Dermis blood vessel endothelial cell (primary cell): ENCODE results near the gene NRG2. TPM values are rescaled to one million over a fixed set of nuclear protein-coding genes. Genes with fewer than 3 reads are reported as not detected.

Experiments used
- DNase-seq: peaks from one replicate; pipeline ENCODE4 v3.0.0; 2010
- total RNA-seq: library from RNA; depleted of rRNA; stranded (reverse); fragments of >200 nt; gene quantifications from 2 replicates; pipeline ENCODE4 v1.2.3, GENCODE V29; 2014

The NRG2 gene
- total RNA-seq, 1 donor from 2014 or later = 0.51 TPM

DNA sequence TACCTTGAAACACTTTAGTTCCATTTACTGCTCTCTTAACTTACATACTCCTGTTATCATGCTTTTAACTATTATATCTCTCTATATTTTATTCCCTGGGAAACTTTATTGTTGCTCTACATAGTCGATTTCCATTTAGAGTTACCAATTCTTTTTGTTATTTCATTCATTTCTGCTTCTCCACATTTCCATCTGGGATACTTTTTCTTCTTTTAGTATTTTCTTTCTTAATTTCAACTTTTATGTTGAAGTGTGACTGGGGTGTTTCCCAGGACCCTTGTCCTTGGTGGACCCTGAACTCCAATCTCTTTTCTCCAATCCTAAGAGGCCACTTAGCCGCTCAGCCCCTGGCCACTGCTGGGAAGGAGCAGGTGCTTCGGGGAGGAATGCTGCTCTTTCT is 211.5 kb downstream of the NRG2 start:
- DNase-seq = no peak

DNA sequence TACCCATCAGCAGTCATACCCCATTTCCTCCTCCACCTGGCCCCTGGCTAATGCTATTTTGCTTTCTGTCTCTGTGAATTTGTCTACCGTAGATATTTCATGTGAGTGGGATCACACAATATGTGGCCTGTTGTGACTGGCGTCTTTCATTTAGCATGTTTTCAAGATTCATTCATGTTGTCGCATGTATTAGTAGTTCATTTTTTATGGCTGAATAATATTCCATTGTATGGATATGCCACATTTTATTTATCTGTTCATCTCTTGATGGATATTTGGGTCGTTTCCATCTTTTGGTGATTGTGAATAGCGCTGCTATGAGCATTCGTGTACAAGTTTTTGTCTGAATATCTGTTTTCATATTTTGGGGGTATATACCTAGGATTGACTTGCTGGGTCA is 213.6 kb downstream of the NRG2 start:
- no peak for DNase-seq

DNA sequence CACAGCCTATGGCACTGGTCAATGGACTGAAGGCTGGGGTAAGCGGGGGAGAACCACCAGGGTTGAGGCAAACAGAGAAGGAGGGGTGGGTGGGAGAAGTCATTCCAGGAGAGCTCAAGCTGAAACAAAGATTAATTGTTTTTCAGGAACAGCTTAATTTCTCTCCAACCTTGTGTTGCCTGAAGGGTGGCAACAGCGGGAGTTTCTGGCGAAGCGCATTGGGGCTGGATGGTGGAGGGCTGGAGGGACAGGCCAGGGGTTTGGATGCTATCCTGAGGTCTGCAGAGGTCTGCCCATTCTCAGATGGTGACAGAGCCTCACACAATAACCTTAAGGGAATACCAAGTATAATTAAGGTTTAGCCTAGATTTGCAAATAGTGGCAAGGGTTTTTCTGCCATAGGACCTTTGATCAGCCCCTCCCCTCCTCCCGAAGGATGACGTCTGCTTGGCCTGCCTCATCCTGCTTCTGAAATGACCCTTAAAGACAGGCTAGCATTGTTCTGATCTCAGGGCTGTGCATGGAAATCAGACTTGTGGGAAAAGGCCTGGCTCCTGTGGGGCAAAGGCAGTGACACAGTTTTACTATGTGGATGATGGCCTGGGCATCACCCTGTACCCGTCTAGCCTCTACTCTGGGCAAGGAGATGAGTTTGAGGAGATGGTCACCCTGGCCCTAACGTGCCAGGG is 214.7 kb downstream of the NRG2 start:
- no peak for DNase-seq

- DNase-seq = no peak
Observed at GRCh38 chr5:139825690-139826089, 217.4 kb downstream of the NRG2 start.

DNA sequence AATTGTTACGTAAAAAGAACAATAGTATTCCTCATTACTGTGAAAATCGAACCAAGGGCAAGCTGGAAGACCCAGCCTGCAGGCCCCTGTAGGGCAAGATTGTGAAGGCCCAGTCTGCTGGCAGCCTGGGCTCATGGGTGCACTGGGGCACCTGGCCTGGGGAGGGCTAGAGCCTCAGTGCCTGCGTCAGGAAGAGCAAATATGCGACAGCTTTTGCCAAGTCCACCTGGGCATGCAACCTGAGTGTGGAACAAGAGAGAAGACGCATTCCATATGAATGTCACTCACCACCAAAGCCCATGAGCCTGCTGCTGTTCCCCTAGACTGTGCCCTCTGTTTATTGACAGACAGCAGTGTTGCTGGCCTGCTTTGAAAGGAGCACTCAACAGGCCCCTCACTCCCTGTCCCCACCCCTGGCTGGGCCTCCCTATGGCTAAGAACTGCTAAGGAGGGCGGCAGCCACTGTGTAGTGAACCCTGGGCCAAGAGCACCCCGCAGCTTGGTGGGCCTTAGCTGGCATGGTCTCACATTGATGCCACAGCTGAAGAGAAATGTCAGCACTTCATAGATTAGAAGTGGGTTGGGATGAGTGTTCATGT is 219.2 kb downstream of the NRG2 start:
- DNase-seq = no peak

DNA sequence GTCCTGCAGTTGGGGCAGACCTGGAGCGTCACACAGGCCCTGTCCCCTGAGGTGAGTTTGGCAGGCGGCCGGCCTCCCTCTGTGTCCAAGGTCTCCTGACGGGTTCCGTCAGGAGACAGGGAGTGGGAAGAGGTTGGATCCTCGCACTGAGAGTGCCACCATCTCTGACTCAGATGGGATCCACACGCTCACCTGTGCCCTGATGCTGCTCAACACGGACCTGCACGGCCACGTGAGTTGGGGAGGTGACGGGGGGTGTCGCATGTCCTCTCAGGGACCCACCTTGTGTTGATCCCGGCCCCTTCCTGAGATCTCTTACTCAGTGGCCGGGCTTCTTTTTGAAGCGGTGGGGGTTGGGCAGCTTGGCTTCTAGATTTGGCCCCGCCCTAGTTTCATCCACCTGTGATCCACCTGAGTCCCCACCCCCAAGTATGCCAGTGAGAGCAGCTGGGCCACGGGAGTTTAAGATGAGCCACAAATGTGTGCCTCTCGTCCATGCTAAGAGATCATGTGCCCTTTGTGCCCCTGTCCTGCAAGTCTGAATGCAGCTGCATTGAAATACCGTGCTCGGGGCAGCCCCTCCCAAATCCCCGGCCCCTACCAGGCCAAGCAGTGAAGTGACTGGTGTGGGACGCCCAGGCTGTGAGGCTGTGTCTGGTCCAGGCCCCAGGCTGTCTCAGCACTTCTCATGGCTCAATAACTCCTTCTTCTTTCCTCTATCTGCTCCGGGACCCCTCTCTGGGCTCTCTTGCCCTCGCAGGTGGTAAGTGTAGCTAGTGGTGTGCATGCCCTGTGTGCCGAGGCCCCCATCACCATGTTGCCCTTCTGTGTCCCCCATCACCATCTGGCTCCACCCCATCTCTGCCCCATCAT is 220.3 kb downstream of the NRG2 start:
- no peak for DNase-seq

- no peak for DNase-seq
Observed at GRCh38 chr5:139821806-139822552, 221.1 kb downstream of the NRG2 start.

GRCh38 chr5:139820606-139821005 is 222.5 kb downstream of the NRG2 start:
- no peak for DNase-seq

DNA sequence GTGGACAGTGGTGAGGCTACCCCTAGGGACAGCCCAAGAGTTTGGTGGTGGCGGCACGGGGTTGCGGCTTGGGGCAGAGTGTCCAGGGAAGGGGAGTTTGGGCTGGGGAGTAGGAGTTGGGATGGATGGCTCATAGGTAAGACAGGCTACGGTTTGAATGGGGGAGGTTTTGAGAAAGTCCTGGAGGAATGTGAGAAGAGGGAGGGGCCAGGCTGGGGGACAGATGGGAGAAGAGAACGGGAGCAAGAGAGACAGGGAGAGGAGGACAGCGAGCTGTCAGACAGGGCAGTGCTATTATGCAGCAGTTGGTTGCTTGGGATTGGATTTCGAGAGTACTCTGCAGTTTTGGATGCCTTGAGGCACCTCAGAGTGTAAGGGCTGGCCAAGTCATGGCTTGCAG is 223.0 kb downstream of the NRG2 start:
- DNase-seq = no peak

GRCh38 chr5:139817970-139818369 is 225.1 kb downstream of the NRG2 start:
- no peak for DNase-seq

DNA sequence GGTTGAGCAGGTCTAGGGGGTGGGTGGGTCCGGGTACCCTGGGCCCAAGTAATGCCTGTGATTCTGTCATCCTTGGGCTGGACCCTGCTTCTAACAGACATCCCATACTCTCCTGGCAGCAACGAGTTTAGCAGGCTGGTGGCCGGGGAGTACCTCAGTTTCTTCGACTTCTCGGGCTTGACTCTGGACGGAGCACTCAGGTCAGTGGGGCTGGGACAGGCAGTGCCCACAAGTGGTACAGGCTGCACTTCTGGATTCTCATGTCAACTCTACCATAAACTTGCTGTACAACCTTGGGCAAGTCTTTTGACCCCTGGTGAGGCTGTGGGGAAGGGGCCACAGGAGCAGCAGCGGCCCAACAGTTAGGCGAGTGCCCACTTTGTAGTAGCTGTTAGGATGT is 225.7 kb downstream of the NRG2 start:
- no peak for DNase-seq

DNA sequence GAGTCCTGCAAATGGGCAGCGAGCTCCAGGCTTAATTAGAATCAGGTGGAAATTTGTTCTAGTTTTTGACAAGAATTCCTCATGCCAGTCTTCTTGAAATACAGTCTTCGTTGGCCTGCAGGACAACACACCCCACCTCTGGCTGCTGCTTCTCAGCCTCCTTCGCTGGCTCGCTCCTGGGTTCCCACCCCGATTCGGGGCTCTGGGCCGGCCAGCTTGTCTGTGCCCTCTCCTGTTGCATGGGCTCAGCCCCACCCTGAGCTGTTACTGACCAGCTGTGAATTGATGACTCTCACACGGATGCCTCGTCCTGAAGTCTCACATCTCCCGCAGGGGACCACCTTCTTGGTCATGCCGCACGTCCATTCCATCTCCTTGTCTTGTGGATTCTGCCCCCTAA is 226.5 kb downstream of the NRG2 start:
- no peak for DNase-seq

DNA sequence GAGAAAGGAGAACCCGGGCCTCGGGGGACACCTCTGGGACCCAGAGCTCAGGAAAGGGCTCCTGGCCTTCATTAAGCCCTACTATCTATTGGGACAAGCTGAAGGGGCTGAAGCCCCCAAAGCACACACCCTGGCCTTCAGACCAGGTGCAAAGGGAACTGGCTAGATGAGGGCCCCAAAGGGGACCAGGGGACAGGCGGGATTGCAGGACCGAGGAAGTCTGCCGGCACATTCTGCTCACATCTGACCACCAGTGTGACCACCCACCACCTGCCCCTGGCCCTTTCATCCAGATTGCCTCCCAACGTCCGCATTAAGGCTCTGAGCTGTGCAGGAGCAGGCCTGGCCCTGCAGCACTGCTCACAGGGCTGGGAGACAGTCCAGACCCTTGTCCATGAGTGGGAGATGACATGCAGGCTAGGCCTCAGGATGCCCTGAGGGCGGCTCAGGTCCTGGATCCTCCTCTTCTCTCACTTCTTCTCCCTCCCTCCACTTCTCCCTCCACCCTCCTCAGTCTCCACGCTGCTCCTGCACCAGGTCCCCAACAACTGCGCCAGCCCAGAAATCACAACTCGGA is 228.3 kb downstream of the NRG2 start:
- no peak for DNase-seq

- no peak for DNase-seq
Observed at GRCh38 chr5:139814191-139814601, 228.9 kb downstream of the NRG2 start.

- DNase-seq = no peak
Observed at GRCh38 chr5:139812836-139813805, 230.0 kb downstream of the NRG2 start.

- no peak for DNase-seq
Observed at GRCh38 chr5:139812323-139812722, 230.8 kb downstream of the NRG2 start.

DNA sequence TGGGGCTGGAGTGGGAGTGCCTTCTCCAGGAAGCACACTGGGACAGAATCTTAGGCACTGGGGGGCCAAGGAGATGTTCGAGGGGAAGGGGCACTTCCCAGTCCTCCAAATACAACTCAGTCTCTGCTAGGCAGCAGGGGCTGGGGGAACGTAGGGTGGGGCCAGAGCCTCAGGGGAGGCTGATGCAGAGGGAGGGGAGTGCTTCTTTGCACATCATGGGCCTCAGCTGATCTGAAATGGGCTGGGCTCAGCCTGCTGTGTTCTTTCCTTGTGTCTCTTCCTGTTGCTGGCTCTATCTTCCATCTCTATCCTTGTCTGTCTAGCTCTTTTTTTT is 231.9 kb downstream of the NRG2 start:
- DNase-seq = no peak

DNA sequence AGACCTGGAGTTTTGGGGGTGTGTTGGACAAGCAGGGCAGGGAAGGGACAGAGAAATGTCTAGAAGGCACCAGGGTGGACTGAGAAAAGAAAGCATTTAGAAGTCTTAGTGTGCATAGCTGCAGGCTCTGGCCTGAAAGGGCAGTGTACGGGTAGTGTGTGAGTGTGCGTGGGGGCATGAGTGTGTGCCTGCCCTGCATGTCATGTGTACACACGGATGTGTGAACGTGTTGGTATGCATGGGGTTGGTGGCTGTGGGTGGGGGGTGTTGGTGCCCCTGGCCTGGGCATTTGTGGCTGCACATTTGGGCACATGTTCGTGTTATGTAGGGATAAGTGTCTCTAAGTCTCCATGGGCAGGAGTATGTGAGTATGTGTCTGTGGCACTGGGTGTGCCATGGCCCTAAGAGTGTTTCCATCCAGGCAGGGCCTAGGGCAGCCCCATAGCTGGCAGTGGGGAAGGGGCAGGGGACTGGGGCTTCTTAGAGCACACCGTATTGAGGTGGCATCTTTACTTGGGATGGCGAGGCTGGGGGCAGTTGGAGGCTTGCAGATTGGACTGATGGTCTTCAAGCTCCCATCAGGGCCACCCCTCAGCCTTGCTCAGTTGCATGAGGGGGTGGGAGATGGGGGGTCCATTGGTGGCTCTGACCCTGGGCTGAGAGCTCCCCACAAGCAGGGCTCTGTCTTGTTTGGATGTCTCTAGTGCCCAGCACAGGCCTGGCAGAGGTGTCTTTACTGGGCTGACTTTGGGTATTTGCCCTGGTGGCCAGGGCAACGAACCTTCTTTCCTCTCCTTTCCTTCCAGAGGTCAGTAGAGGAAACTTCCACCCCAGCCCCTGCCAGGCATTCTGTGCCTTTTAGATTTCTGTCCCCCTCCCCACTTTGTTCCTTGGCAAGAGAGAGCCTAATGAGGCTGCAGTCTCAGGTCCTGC is 232.5 kb downstream of the NRG2 start:
- DNase-seq = no peak

DNA sequence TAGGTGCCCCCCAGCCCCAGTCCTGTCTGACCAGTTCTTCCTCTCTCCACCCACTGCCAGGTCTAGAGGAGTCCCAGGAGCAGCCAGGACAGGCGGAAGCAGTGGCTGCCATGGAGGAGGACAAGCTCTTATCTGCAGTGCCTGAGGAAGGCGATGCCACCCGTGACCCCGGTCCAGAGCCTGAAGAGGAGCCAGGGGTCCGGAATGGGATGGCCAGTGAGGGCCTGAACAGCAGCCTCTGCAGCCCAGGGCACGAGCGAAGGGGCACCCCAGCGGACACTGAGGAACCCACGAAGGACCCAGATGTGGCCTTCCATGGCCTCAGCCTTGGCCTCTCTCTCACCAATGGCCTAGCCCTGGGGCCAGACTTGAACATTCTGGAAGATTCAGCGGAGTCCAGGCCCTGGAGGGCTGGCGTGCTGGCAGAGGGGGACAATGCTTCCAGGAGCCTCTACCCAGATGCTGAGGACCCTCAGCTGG is 233.7 kb downstream of the NRG2 start:
- no peak for DNase-seq
